ENCODE measurements around the gene GNG7.
"Not testable (repeated sequence)": the region's sequence is repeated elsewhere in the genome, so short reads cannot be mapped to it uniquely, and the experiment has no call there.

Gene GNG7

DNA sequence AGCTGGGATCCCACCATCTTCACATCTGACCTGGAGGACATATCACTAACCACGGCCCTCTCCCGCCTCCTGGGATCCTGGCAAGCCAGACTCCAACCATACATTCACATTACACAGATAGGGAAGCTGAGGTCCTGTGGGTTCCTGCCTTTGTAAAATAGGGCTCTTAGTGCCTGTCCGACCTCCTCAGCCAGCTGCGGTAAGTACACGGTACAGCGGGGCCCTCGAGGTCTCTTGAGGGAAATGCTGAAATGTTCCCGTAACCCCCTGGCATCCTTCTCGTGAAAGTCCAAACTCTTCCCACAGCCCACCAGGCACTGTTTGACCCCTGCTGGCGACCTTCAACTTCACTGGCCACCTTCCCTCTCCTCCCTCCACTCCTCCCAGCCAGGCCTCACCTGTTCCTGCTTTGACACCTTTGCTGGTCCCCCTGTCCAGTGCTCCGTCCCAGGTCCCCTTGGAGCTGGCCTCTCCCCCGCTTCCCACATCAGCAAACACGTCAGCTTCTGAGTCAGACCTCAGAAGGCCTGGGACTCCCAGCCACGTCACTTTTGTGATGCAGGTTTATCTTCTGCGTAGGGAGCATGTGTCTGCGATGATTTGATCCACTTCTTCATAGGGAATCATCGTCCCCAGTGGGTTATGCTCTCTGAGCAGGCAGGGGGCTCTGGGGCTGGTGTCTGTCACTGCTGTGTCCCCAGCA is 8.8 kb upstream of the GNG7 start:
- no peak for DNase-seq

DNA sequence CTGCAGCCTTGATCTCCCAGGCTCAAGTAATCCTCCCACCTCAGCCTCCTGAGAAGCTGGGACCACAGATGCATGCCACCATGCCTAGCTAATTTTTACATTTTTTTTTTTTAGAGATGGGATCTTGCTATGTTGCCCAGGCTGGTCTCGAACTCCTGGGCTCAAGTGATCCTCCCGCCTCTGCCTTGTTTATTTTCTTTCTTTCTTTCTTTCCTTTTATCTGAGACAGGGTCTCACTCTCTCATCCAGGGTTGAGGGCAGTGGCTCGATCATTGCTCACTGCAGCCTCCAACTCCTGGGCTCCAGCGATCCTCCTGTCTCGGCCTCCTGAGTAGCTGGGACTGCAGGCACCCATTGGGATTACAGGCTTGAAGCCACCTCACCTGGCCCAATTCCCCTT is 3.8 kb upstream of the GNG7 start:
- DNase-seq, result no peak

DNA sequence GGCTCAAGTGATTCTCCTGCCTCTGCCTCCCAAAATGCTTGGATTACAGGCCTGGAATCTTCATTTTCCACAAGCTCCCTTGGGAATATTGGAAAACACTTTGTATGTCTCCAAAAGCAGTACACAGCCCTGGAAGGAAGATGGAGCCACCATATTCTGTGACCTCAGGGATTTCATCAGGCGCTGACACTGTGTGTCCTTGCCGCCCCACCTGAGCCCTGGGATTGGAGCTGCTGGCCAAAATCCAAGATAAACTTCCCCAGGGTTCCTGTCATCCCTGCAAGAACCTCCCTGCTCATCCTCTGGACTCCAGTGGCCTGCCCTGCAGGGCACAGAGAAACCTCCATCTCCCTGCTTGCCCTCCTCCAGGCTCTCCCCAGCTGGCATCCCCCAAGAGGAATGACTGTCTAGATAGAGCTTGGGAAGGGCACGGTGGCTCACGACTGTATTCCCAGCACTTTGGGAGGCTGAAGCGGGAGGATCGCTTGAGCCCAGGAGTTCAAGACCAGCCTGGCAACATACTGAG is 1.3 kb upstream of the GNG7 start:
- DNase-seq, result no peak

GRCh38 chr19:2703077-2703437 is 563 bp upstream of the GNG7 start:
- DNase-seq, result no peak

DNA sequence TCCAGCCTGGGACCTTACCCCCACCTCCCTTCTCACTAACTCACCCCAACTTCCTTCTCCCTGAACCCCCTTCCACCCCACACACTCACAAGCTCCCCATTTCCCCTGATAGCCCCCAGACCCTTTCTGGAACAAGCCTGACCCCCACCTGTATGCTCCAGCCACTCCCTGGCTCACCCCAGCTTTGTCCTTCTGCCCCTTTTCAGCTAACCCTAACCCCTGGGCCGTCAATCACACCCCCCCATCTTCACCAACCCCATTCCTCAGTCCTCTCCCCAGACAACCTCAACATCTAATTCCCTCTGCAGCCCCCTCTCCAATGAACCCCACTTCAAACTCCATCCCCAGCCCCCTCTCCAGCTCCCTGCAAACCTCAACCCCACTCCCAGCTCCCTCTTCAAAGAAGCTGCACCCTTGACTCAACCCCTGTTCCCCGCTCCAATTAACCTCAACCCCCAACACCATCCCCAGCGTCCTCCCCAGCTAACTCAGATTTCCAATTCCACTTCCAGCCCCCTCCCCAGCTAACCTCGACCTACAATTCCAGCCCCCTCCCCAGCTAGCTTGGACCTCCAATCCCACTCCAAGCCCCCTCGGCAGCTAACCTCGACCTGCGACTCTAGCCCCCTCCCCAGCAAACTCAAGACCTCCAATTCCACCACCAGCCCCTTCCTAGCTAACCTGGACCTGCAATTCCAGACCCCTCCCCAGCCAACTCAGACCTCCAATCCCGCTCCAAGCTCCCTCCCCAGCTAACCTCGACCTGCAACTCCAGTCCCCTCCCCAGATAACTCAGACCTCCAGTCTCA is 929 bp downstream of the GNG7 start:
- no peak for DNase-seq

DNA sequence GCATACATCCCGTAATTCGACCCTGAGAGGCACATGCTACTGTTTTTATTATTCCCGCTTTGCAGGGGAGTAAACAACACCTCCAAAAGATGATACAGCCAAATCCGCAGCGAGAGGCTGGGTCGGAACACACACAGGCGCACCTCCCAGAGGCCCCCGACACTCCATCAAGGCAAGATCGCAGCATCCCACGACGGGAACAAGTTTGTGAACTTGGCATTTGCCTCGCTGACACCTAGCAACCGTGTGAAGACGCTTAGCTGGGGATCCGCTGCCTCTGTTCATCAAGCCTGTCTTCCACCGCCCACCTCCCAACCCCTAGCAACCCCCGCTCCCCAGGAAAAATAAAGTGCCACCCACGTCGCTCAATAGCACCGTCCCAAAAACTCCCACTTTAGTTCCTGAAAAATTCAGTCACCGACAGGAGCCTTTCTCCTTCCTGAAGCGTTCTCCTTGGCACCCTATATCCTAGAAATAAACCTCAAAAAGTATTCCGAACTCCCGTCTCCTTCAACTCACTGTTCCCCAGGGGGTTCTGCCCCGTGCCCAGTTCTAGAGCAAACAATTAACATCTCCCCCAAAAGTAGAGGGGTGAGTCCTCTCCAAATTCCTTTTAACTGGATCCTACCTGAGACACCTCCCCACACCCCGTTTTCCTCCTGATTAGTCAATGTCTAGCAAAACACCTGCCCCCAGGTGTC is 1.7 kb downstream of the GNG7 start:
- DNase-seq, result no peak

GRCh38 chr19:2699413-2700140 is 2.9 kb downstream of the GNG7 start:
- DNase-seq, result no peak

- no peak for DNase-seq
Observed at GRCh38 chr19:2694196-2694595, 8.3 kb downstream of the GNG7 start.

DNA sequence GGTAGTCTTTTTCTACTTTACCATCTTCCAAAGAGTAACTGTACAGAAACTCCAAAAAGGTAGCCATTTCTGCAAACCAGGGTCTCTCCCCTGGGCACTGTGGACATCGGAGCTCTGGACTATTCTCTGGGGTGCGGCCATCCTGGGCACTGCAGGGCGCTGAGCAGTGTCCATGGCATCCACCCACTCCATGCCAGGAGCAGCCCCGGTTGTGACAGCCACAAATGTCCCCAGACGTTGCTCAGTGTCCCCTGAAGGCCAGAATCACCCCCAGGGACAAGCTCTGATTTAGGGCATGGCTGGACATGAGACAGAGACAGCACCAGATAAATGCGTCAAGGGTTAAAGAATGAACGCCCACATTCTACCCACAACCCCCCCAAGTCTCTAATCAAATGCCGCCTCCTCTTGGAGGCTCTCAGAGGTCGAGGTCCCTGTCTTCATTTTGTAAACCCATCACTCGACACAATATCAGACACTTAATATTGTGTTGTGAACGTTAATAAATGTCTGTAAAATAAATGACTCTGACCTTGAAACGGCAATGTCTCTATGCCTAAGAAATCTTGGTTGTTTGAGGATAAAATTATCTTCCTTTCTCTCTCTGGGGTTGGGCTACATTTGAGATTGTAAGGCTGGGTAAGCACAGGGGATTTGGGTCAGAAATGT is 8.9 kb downstream of the GNG7 start:
- DNase-seq, result no peak

GRCh38 chr19:2691951-2692350 is 10.5 kb downstream of the GNG7 start:
- DNase-seq, result no peak

DNA sequence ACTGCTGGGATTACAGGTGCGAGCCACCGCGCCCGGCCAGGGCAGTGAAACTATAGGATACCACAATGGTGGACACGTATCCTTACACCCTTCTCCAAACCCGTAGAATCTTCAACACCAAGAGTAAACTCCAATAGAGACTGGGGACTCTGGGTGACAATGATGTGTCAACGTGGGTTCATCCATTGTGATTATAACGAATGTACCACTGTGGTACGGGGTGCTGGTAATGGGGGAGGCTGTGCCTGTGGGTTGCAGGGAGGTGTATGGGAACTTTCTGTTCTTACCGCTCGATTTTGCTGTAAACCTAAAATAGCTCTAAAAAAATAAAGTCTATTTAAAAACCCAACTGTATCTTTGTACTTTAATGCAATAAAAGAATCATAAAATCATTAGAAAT is 11.6 kb downstream of the GNG7 start:
- DNase-seq, result no peak

DNA sequence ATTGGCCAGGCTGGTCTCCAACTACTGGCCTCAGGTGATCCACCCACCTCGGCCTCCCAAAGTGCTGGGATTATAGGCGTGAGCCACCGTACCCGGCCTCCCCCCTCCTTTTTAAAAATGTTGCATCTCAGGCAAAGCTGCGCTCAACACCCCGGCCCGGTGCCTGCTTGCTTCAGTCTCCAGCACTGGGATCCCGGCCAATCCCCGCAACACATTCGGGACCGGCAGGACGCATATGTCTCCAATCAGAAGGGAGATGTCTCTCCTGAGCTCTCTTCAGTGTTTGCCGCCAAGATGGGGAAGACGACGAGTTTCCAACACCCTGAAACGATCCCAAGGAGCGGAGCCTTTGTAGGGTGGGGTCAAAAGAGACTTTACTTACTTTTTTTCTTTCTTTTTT is 16.1 kb downstream of the GNG7 start:
- no peak for DNase-seq

DNA sequence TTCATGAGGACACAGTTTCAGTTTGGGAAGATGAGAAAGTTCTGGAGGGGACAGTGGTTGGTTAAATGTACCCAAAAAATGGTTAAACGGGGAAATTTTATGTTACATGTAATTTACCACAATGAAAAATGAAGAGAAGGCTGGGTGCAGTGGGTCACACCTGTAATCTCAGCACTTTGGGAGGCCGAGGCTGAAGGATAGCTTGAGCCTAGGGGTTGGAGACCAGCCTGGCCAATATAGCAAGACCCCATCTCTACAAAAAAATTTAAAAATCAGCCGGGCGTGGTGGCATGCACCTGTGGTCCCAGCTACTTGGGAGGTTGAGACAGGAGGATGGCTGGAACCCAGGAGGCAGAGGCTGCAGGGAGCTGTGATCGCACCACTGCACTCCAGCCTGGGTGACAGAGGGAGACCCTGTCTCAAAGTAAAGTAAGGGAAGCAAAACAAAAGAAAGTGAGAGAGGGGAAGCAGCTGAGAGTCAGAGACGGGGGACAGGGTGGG is 17.2 kb downstream of the GNG7 start:
- DNase-seq, result no peak

DNA sequence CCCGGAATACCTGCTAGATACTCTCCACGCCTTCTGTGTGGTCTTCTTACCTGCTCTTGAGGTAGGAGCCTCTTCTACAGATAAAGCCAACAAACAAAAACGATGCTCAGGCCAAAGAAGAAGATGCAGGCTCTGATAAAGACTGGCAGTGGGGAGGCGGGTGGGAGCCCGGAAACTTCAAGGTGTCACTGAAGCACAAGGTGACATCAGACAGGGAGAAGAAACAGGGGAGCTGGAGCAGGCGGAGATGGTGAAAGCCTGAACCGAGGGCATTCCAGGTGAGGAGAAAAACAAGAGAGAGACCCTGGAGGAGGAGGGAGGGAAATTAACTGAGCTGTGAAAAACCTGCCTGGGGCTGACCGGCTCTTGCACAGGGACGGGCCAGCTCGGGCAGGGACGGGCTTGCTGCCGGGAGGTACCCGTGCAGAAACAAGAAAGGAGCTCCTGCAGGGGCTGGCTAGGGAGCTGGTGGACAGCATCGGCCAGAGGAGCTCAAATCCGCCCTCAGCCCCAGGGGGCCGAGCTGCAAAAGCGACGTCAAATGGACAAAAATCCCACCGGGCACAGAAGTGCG is 19.0 kb downstream of the GNG7 start:
- no peak for DNase-seq

- peak in 1 of 2 donors; percentile 69 for DNase-seq
Observed at GRCh38 chr19:2680808-2681207, 21.7 kb downstream of the GNG7 start.

DNA sequence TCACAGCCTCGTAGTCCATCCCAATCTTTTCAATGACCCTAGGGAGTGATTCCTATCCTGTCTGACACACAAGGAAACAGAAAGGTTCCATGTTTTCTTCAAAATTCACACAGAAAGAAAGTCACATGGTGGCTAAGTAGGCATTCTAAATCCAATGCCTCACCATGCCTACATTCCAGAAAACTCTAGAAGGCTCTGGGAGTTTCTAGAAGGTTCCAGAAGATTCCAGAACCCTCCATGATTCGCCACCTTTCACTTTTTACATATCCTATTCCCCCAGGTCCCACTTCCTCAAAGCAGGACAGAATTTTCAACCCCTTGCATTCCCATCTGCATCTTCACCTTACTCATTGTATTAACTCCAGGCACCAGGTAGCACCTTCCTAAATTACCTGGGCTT is 23.1 kb downstream of the GNG7 start:
- no peak for DNase-seq

- not testable (repeated sequence) for DNase-seq
Observed at GRCh38 chr19:2678948-2679347, 23.5 kb downstream of the GNG7 start.

DNA sequence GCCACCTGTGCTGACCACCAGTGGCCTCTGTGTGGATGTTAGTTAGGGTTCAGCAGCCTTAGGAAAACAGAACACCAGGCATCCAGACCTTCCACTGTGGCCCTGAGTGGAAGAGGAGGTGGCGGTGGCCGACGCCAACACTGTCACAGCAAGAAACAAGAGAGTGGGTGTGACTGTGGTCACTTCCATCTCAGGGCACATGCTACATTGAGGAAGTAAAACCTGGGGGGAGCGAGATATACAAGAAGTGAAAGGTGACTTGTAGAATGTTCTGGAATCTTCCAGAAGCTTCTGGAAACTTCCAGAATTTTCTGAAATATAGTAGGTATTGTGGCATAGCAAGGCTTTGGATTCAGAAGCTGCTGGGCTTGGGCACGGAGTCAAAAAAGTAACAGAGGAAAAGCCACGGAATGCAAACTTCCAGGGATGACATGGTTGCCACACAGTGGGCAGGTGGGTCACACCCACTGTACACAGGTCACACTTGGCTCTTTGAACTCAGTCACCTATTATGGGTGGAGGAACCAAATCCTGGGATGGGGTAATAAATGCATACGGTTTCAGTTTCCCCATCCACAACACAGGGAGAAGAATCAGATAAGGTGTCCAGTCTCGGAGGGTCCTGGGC is 24.3 kb downstream of the GNG7 start:
- DNase-seq, result peak; percentile 8 to 74

DNA sequence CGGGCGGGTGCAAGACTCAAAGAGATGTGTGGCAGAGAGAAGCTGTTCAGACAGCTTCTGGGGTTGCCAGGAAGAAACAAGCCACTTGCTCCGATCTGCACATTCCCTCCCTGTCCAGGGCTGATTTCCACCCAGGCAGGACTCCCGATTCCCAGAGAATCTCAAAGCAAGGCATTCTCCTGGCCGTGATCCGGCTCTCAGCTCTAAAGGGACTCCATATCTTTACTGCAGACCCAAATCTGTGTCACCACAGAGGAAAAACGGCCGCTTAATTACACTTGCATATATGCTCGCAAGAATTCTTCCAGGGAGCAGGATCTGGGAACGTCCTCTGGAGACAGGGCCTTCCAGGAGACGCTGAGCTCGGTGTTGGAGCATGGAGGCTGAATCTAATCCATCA is 25.7 kb downstream of the GNG7 start:
- DNase-seq, result no peak

DNA sequence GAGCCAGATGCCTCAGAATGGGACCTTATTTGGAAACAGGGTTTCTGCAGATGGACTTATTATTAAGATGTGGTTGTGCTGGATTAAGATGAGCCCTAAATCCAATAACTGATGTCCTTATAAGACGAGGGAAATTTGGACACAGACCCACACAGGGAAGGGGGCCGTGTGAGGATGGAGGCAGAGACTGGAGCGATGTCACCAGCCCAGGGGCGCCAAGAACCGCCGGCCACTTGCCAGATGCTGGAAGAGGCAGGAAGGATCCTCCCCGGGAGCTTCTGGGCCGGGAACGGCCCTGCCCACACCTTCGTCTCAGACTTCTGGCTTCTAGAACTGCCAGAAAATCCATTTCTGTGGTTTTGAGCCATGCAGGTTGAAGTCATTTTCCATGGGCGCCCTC is 26.6 kb downstream of the GNG7 start:
- no peak for DNase-seq

GRCh38 chr19:2670217-2670616 is 32.3 kb downstream of the GNG7 start:
- DNase-seq, result no peak
